MM.1S (cell line): ENCODE measurements around the gene COBL.

Source experiments
- DNase-seq: peaks from one replicate; pipeline ENCODE4 v3.0.0-alpha.2; 2015
- H2AFZ ChIP-seq: fragments of 300-600 bp; sonication (generic); 2 replicates; pipeline ENCODE4 v1.6.0; 2016; ENCODE audit warnings: antibody characterized with exemption, low read length
- H3F3A ChIP-seq: fragments of 300-600 bp; sonication (generic); 2 replicates; pipeline ENCODE4 v1.6.1; 2016; ENCODE audit warnings: mild to moderate bottlenecking, antibody characterized with exemption, low read length, moderate library complexity, mixed read lengths; ENCODE audit not compliant: insufficient read depth
- H3K27ac ChIP-seq: fragments of 300-600 bp; sonication (generic); 2 replicates; pipeline ENCODE4 v1.5.1; 2016; ENCODE audit warnings: mild to moderate bottlenecking, low read length
- H3K27me3 ChIP-seq: fragments of 300-600 bp; sonication (generic); replicated peaks from 2 replicates; pipeline ENCODE4 v1.6.0; 2016; ENCODE audit warnings: low read length; ENCODE audit not compliant: insufficient read depth
- H3K36me3 ChIP-seq: fragments of 300-600 bp; sonication (generic); replicated peaks from 2 replicates; pipeline ENCODE4 v1.6.1; 2016; ENCODE audit warnings: mild to moderate bottlenecking, low read length, mixed read lengths; ENCODE audit not compliant: insufficient read depth
- H3K4me1 ChIP-seq: fragments of 300-600 bp; sonication (generic); 2 replicates; pipeline ENCODE4 v1.6.1; 2016; ENCODE audit warnings: low read length, mixed read lengths
- H3K4me2 ChIP-seq: fragments of 300-600 bp; sonication (generic); 2 replicates; pipeline ENCODE4 v1.6.0; 2016; ENCODE audit warnings: low read depth, low read length
- H3K4me3 ChIP-seq: fragments of 300-600 bp; sonication (generic); 2 replicates; pipeline ENCODE4 v1.5.1; 2016; ENCODE audit warnings: low read length, mixed read lengths
- H3K79me2 ChIP-seq: fragments of 300-600 bp; sonication (generic); 2 replicates; pipeline ENCODE4 v1.6.1; 2016; ENCODE audit warnings: mixed run types, low read length, mixed read lengths
- H3K9ac ChIP-seq: fragments of 300-600 bp; sonication (generic); 2 replicates; pipeline ENCODE4 v1.6.1; 2016; ENCODE audit warnings: low read length, mixed read lengths
- H3K9me2 ChIP-seq: fragments of 300-600 bp; sonication (generic); replicated peaks from 2 replicates; pipeline ENCODE4 v1.6.1; 2016; ENCODE audit warnings: mild to moderate bottlenecking, low read length, mixed read lengths; ENCODE audit not compliant: insufficient read depth
- H3K9me3 ChIP-seq: fragments of 300-600 bp; sonication (generic); replicated peaks from 2 replicates; pipeline ENCODE4 v1.6.1; 2016; ENCODE audit warnings: mild to moderate bottlenecking, low read length, mixed read lengths; ENCODE audit not compliant: insufficient read depth
- H4K20me1 ChIP-seq: fragments of 300-600 bp; sonication (generic); 2 replicates; pipeline ENCODE4 v1.6.1; 2016; ENCODE audit warnings: mild to moderate bottlenecking, low read length, moderate library complexity, mixed read lengths; ENCODE audit not compliant: insufficient read depth
- CTCF ChIP-seq: fragments of 300-600 bp; sonication (generic); IDR thresholded peaks from 2 replicates; pipeline ENCODE4 v1.5.1; 2016; ENCODE audit warnings: antibody characterized with exemption, low read length, mixed read lengths
- EZH2 ChIP-seq: fragments of 300-600 bp; sonication (generic); optimal IDR thresholded peaks from 2 replicates; pipeline ENCODE3; 2017; ENCODE audit warnings: low read depth, mild to moderate bottlenecking, antibody characterized with exemption, low read length, mixed read lengths
- EZH2phosphoT487 ChIP-seq: fragments of 300-600 bp; sonication (generic); IDR thresholded peaks from 2 replicates; pipeline ENCODE4 v1.6.1; 2018; ENCODE audit warnings: antibody characterized with exemption, low read length

COBL gene

GRCh38 chr7:51027935-51028830, 288.4 kb downstream of the COBL start:
- no peak overlapping the region for H3K27ac ChIP-seq
- H3K79me2 ChIP-seq, result no peaks in the 10 kb centered on the region
- DNase-seq, result no peak
- no peak overlapping the region for H3K4me3 ChIP-seq
- no peak overlapping the region for H2AFZ ChIP-seq
- H3K4me2 ChIP-seq, result no peak overlapping the region
- no peaks in the 10 kb centered on the region for H3F3A ChIP-seq
- H3K9me3 ChIP-seq, result no peaks in the 10 kb centered on the region
- H3K9ac ChIP-seq, result no peak overlapping the region
- H4K20me1 ChIP-seq, result no peaks in the 10 kb centered on the region
- no peaks in the 10 kb centered on the region for H3K4me1 ChIP-seq
- H3K9me2 ChIP-seq, result no peaks in the 10 kb centered on the region
- no peak for TF ChIP-seq CTCF
- no peak for TF ChIP-seq EZH2
- TF ChIP-seq EZH2phosphoT487, result no peak
- no peaks in the 10 kb centered on the region for H3K36me3 ChIP-seq
- no peaks in the 10 kb centered on the region for H3K27me3 ChIP-seq

GRCh38 chr7:51027106-51027934, 289.3 kb downstream of the COBL start:
- Histone ChIP-seq H3K4me1 (no peaks in the 10 kb centered on the region), H3K9me3 (no peaks in the 10 kb centered on the region), H3K27me3 (no peaks in the 10 kb centered on the region), H4K20me1 (no peaks in the 10 kb centered on the region), H3K9ac (no peak overlapping the region), H3K9me2 (no peaks in the 10 kb centered on the region), H3K4me3 (no peak overlapping the region), H3K27ac (no peak overlapping the region), H3K4me2 (no peak overlapping the region), H3K36me3 (no peaks in the 10 kb centered on the region), H2AFZ (no peak overlapping the region), H3F3A (no peaks in the 10 kb centered on the region), H3K79me2 (no peaks in the 10 kb centered on the region)
- TF ChIP-seq CTCF (no peak), EZH2 (no peak), EZH2phosphoT487 (no peak)
- DNase-seq, result no peak

- no peak overlapping the region for H3K27ac ChIP-seq
- no peak for TF ChIP-seq EZH2phosphoT487
- TF ChIP-seq CTCF, result no peak
- TF ChIP-seq EZH2, result no peak
These were observed 290.3 kb downstream of the COBL start for GRCh38 chr7:51026341-51026740.

More at GRCh38 chr7:51026341-51026740, 290.3 kb downstream of the COBL start:
- Histone ChIP-seq H3K27me3 (no peaks in the 10 kb centered on the region), H3K36me3 (no peaks in the 10 kb centered on the region), H3K79me2 (no peaks in the 10 kb centered on the region), H3K9me3 (no peaks in the 10 kb centered on the region), H3K4me1 (no peaks in the 10 kb centered on the region), H3K9me2 (no peaks in the 10 kb centered on the region), H3K4me3 (no peak overlapping the region), H4K20me1 (no peaks in the 10 kb centered on the region), H2AFZ (no peak overlapping the region), H3F3A (no peaks in the 10 kb centered on the region), H3K9ac (no peak overlapping the region), H3K4me2 (no peak overlapping the region)
- no peak for DNase-seq
